Body of pancreas (tissue), 4 donors: ENCODE results near the gene LINC01488. TPM values are rescaled to one million over a fixed set of nuclear protein-coding genes. Genes with fewer than 3 reads are reported as not detected.

Source experiments
- ATAC-seq: fragments of 150-250 bp; one replicate; pipeline ENCODE4 v1.9.1; 2016
- DNase-seq, 4 donors: peaks; one replicate each; pipeline ENCODE4 v3.0.0-alpha.2; 2019
- H3K27ac ChIP-seq, 4 donors: fragments of 200-600 bp; sonication (generic); 1 replicate in 3 of 4; 2 replicates in 1 of 4; pipeline versions ENCODE4 v1.5.1 to v1.6.1; 2016 to 2019; ENCODE audit warnings: mild to moderate bottlenecking in 1 of 4, mixed read lengths in 1 of 4, moderate library complexity in 1 of 4
- H3K27me3 ChIP-seq, 2 donors: fragments of 200-600 bp; sonication (generic); one replicate each; pipeline ENCODE4 v1.6.0; 2016; ENCODE audit warnings: mild to moderate bottlenecking in 1 of 2
- H3K36me3 ChIP-seq, 2 donors: fragments of 200-600 bp; sonication (generic); replicated peaks in 1 of 2; 2 replicates each; pipeline ENCODE4 v1.5.1; 2016; ENCODE audit warnings: low read depth in 2 of 2; ENCODE audit not compliant: insufficient read depth in 1 of 2
- H3K4me1 ChIP-seq: fragments of 200-600 bp; sonication (generic); one replicate; pipeline ENCODE4 v1.6.0; 2016
- H3K4me3 ChIP-seq, 2 donors: fragments of 200-600 bp; sonication (generic); 1 replicate in 1 of 2; 2 replicates in 1 of 2; pipeline ENCODE4 v1.5.1; 2016 to 2019
- H3K9me3 ChIP-seq, 3 donors: fragments of 200-600 bp; sonication (generic); 1 replicate in 2 of 3; 2 replicates in 1 of 3; pipeline ENCODE4 v1.5.1; 2016
- POLR2A ChIP-seq, 3 donors: fragments of 450-650 bp; IDR thresholded peaks; one replicate each; pipeline ENCODE4 v1.6.1; 2016; ENCODE audit warnings: antibody characterized with exemption in 3 of 3, mild to moderate bottlenecking in 2 of 3
- WGBS, 2 donors: methylation state at CpG; one replicate each; pipeline ENCODE4 v1.1.5; 2017; 5-methylcytosine and 5-hydroxymethylcytosine counted together
- intact Hi-C: fragments of 100-400 bp; cut with DNase I; formaldehyde crosslinking; loops from one replicate; pipeline ENCODE4 v1.15.1; 2023
- total RNA-seq, 2 donors: library from RNA; depleted of rRNA; stranded (reverse); fragments of >200 nt; gene quantifications; one replicate each; pipeline ENCODE4 v1.1.0, GENCODE V29; 2016
- TF ChIP-seq, protein P1 (sequence below), 7 experiments: fragments of 450-650 bp in 4 of 7; fragments of 200-600 bp in 3 of 7; sonication (generic) in 3 of 7; IDR thresholded peaks; one replicate each; pipeline ENCODE4 v1.5.1; 2016 to 2019; ENCODE audit warnings: antibody characterized with exemption in 7 of 7

The LINC01488 gene
- total RNA-seq, 2 donors from 2014 or later = not detected

DNA sequence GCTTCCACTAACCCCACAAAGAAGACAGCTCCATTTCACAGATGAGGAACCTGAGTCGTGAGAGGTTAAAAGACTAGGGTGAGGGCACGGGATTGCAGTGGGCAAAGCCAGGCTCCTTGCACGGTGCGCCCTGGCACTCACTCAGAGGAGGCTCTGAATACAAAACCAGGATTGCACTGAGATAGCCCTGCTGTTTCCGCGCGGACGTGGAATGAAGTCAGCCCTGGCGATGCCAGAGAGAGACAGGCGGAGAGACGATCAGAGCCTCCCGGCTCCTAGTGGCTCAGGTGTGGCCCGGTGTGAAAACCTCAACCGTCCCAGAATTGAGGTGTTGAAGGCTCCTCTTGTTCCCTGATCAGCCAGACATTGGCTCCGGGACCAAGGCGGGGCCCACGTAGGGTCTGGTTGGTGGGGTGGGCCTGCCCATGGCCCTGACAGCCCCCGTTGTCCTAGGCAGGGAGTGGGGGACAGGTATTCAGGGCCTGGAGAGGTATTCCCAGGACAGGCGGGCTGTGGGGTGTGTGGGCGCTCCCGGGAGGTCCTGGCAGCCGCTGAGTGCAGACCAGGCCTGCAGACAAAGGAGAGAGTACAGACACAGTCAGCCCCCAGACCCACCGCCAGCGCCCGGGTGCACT, 43.1 kb upstream of the LINC01488 start:
- H3K27ac ChIP-seq = no peak overlapping the region
- TF ChIP-seq POLR2A (IDR thresholded peaks at IDR 0.05) = no peak
- TF ChIP-seq, protein P1, sequence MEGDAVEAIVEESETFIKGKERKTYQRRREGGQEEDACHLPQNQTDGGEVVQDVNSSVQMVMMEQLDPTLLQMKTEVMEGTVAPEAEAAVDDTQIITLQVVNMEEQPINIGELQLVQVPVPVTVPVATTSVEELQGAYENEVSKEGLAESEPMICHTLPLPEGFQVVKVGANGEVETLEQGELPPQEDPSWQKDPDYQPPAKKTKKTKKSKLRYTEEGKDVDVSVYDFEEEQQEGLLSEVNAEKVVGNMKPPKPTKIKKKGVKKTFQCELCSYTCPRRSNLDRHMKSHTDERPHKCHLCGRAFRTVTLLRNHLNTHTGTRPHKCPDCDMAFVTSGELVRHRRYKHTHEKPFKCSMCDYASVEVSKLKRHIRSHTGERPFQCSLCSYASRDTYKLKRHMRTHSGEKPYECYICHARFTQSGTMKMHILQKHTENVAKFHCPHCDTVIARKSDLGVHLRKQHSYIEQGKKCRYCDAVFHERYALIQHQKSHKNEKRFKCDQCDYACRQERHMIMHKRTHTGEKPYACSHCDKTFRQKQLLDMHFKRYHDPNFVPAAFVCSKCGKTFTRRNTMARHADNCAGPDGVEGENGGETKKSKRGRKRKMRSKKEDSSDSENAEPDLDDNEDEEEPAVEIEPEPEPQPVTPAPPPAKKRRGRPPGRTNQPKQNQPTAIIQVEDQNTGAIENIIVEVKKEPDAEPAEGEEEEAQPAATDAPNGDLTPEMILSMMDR (IDR thresholded peaks at IDR 0.05) = no peak
- intact Hi-C loops = no loop called here
- H3K9me3 ChIP-seq = no peaks in the 10 kb centered on the region
- 84 to 87% methylated on average over 22 to 25 of the region's 25 CpGs for WGBS, 2 donors
- peaks cover 21% of the 10 kb centered on the region for H3K4me1 ChIP-seq
- no peaks in the 10 kb centered on the region for H3K27me3 ChIP-seq
- ATAC-seq (no peak), DNase-seq (no peak)
- no peaks in the 10 kb centered on the region for H3K36me3 ChIP-seq
- no peak overlapping the region for H3K4me3 ChIP-seq

DNA sequence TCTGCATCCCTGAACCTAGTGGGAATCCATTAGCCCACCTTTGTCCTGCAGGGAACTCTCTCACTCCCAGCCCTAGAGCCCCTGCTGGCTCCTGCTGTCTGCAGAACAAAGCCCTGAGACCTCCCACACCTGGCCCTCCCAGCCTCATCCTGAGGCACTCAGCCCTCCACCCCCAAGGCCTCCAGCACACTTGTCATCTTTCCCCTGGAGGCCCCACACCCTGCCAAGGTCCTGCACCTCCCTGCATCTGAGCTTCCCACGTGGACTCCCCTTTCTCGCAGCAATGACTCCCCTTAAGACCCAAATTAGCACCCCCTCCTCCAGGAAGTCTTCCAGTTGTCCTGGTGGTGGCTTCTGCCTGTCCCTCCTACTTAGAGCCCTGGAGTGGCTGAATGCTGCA, 42.3 kb upstream of the LINC01488 start:
- Histone ChIP-seq H3K4me3 (no peak overlapping the region), H3K36me3 (no peaks in the 10 kb centered on the region), H3K9me3 (no peaks in the 10 kb centered on the region), H3K27me3 (no peaks in the 10 kb centered on the region), H3K4me1 (peaks cover 28% of the 10 kb centered on the region), H3K27ac (no peak overlapping the region)
- WGBS, 2 donors = 44 to 73% methylated on average over 2 of the region's 2 CpGs
- no peak for TF ChIP-seq POLR2A (IDR thresholded peaks at IDR 0.05)
- TF ChIP-seq, protein P1 (IDR thresholded peaks at IDR 0.05) = no peak
- ATAC-seq = no peak
- intact Hi-C loops = no loop called here
- DNase-seq = no peak

DNA sequence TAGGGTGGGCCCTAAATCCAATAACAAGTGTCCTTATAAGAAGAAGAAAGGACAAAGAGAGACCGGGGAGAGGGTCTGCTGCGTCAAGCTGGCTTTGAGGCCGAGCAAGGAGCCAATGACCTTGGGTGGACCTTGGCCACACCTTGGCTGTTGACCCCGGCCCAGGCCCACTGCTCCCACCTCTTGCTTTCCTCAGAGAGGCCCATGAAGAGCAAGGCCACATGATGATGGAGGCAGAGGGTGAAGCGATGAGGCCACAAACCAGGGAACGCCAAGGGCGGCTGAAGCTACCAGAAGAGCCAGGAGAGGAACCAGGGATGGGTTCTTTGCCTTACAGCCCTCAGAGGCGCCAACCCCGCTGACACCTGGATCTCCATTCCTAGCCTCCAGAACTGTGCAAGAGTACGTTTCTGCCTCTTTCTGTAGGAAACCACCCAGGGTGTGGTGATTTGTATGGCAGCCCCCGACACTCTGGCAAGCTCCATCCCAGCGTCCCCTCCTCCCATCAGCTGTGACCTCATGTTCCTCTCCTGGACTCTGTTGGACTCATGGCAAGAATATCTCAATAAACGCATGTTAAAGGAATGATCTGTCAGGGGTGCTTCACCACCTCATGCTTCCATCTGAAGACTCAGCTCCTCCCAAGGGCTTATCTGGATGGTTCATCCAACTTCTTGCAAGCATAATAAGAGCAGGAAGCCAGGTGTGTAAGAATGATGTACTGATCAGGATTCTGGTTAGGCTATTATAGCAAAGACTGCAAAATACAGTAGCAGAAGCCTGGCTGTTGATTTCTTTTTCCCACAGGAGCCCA, 41.6 kb upstream of the LINC01488 start:
- Histone ChIP-seq H3K27ac (no peak overlapping the region), H3K4me1 (peaks cover 34% of the 10 kb centered on the region), H3K27me3 (no peaks in the 10 kb centered on the region), H3K9me3 (no peaks in the 10 kb centered on the region), H3K4me3 (no peak overlapping the region), H3K36me3 (no peaks in the 10 kb centered on the region)
- no peak for TF ChIP-seq POLR2A (IDR thresholded peaks at IDR 0.05)
- TF ChIP-seq, protein P1 (IDR thresholded peaks at IDR 0.05) = no peak
- WGBS, 2 donors = 87 to 93% methylated on average over 9 to 13 of the region's 13 CpGs
- DNase-seq (no peak), ATAC-seq (no peak)
- intact Hi-C loops = no loop called here

DNA sequence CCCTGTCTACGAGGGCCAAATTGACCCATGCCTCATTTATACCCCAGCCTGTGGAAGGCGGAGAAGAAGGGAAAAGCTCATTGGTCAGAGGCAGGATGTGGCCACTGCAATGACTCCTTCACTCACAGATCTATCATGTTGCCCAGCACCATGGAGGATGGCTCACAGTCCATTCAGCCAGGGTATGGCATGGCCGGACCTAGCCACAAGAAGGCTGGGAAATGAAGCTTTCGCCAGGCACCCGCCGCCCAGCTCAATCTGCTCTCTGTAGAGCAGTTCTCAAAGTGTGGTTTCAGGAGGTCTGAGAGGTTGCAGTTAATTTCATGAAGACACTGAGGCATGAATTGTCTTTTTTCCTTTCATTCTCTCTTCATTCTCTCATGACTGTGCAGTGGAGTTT, 40.6 kb upstream of the LINC01488 start:
- TF ChIP-seq, protein P1 (IDR thresholded peaks at IDR 0.05) = no peak
- no peak for TF ChIP-seq POLR2A (IDR thresholded peaks at IDR 0.05)
- no peak overlapping the region for H3K4me3 ChIP-seq
- peaks cover 41% of the 10 kb centered on the region for H3K4me1 ChIP-seq
- no peaks in the 10 kb centered on the region for H3K36me3 ChIP-seq
- intact Hi-C loops = no loop called here
- no peaks in the 10 kb centered on the region for H3K27me3 ChIP-seq
- DNase-seq (no peak), ATAC-seq (no peak)
- no peak overlapping the region for H3K27ac ChIP-seq
- 87 to 94% methylated on average over 6 of the region's 6 CpGs for WGBS, 2 donors
- no peaks in the 10 kb centered on the region for H3K9me3 ChIP-seq
